Peyer's patch (tissue), 4 donors: ENCODE measurements around the gene EIF4B. TPM values are rescaled to one million over a fixed set of nuclear protein-coding genes. Genes with fewer than 3 reads are reported as not detected.
A peak's percentile ranks its signal among the peaks of the same experiment; 100 is the strongest.
"Not testable (repeated sequence)": the region's sequence is repeated elsewhere in the genome, so short reads cannot be mapped to it uniquely, and the experiment has no call there.

Experiments
- DNase-seq, 3 donors: peaks; one replicate each; pipeline ENCODE4 v3.0.0-alpha.2; 2017 to 2019
- H3K27ac ChIP-seq, 4 donors: fragments of 200-600 bp; sonication (generic); one replicate each; pipeline ENCODE4 v1.5.1; 2016 to 2019
- H3K27me3 ChIP-seq, 2 donors: fragments of 200-600 bp; sonication (generic); one replicate each; pipeline ENCODE4 v1.5.1; 2019
- H3K36me3 ChIP-seq, 3 donors: fragments of 200-600 bp; sonication (generic); one replicate each; pipeline ENCODE4 v1.5.1; 2016 to 2019
- H3K4me1 ChIP-seq, 4 donors: fragments of 200-600 bp; sonication (generic); one replicate each; pipeline ENCODE4 v1.5.1; 2016 to 2019
- H3K4me3 ChIP-seq, 4 donors: fragments of 200-600 bp; sonication (generic); 1 replicate in 3 of 4; 2 replicates in 1 of 4; pipeline ENCODE4 v1.5.1; 2016 to 2019; ENCODE audit warnings: mild to moderate bottlenecking in 1 of 4
- H3K9me3 ChIP-seq, 4 donors: fragments of 200-600 bp; sonication (generic); one replicate each; pipeline ENCODE4 v1.5.1; 2016 to 2019; ENCODE audit warnings: mild to moderate bottlenecking in 1 of 4
- POLR2A ChIP-seq, 2 donors: fragments of 450-650 bp; IDR thresholded peaks; one replicate each; pipeline ENCODE4 v1.5.1; 2017; ENCODE audit warnings: antibody characterized with exemption in 2 of 2, mild to moderate bottlenecking in 2 of 2, moderate library complexity in 2 of 2
- total RNA-seq, 4 donors: library from RNA; depleted of rRNA; stranded (reverse); fragments of >200 nt; gene quantifications; one replicate each; pipeline ENCODE4 v1.1.0, GENCODE V29; 2016
- TF ChIP-seq, protein P1 (sequence below), 6 experiments: fragments of 450-650 bp in 4 of 6; fragments of 200-600 bp in 2 of 6; sonication (generic) in 1 of 6; IDR thresholded peaks; one replicate each; pipeline ENCODE4 v1.5.1; 2017 to 2019; ENCODE audit warnings: antibody characterized with exemption in 6 of 6, mild to moderate bottlenecking in 3 of 6, moderate library complexity in 1 of 6

Gene EIF4B
- total RNA-seq, 4 donors from 2014 or later = 234 to 531 (median 250) TPM

- TF ChIP-seq, protein P1, sequence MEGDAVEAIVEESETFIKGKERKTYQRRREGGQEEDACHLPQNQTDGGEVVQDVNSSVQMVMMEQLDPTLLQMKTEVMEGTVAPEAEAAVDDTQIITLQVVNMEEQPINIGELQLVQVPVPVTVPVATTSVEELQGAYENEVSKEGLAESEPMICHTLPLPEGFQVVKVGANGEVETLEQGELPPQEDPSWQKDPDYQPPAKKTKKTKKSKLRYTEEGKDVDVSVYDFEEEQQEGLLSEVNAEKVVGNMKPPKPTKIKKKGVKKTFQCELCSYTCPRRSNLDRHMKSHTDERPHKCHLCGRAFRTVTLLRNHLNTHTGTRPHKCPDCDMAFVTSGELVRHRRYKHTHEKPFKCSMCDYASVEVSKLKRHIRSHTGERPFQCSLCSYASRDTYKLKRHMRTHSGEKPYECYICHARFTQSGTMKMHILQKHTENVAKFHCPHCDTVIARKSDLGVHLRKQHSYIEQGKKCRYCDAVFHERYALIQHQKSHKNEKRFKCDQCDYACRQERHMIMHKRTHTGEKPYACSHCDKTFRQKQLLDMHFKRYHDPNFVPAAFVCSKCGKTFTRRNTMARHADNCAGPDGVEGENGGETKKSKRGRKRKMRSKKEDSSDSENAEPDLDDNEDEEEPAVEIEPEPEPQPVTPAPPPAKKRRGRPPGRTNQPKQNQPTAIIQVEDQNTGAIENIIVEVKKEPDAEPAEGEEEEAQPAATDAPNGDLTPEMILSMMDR (IDR thresholded peaks at IDR 0.05) = no peak
- no peak for TF ChIP-seq POLR2A (IDR thresholded peaks at IDR 0.05)
- H3K9me3 ChIP-seq = no peaks in the 10 kb centered on the region
- peaks cover 0 to 9% (median 0%) of the 10 kb centered on the region in 3 donors for H3K36me3 ChIP-seq
- H3K4me1 ChIP-seq = peaks cover 0 to 45% (median 22%) of the 10 kb centered on the region in 4 donors
- H3K27me3 ChIP-seq = no peaks in the 10 kb centered on the region
- no peak for DNase-seq
- H3K4me3 ChIP-seq = no peak overlapping the region
- no peak overlapping the region for H3K27ac ChIP-seq
Observed at GRCh38 chr12:53011889-53012288, 5.6 kb downstream of the EIF4B start.

DNA sequence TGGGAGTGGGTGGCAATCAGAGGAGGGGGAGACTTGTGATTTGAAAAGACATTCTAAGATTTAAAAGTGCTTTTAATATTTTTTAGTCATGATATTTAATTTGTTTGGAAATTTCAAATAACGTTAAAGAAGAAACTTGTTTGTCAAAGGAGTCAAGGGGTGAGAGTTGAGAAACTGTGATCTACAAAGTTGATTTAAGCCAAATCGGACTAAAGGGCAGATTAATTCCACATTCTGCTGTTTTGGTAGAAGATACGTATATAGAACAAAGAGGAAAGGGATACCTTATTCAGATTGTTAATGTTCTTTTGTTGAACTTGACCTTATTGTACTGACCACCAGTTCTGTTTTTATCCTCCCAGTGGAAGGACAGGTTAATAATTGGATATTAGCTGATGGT, 6.7 kb downstream of the EIF4B start:
- no peak for DNase-seq
- Histone ChIP-seq H3K4me3 (no peak overlapping the region), H3K27me3 (no peaks in the 10 kb centered on the region), H3K27ac (no peak overlapping the region), H3K9me3 (no peaks in the 10 kb centered on the region), H3K36me3 (peaks cover 0 to 19% (median 0%) of the 10 kb centered on the region in 3 donors), H3K4me1 (peaks cover 0 to 36% (median 18%) of the 10 kb centered on the region in 4 donors)
- TF ChIP-seq, protein P1 (IDR thresholded peaks at IDR 0.05) = no peak
- no peak for TF ChIP-seq POLR2A (IDR thresholded peaks at IDR 0.05)

GRCh38 chr12:53014709-53015108, 8.5 kb downstream of the EIF4B start:
- peaks cover 0 to 36% (median 0%) of the 10 kb centered on the region in 3 donors for H3K36me3 ChIP-seq
- DNase-seq = no peak
- H3K9me3 ChIP-seq = no peaks in the 10 kb centered on the region
- no peak overlapping the region for H3K4me3 ChIP-seq
- no peak overlapping the region for H3K27ac ChIP-seq
- no peaks in the 10 kb centered on the region for H3K27me3 ChIP-seq
- peaks cover 0 to 20% (median 5%) of the 10 kb centered on the region in 4 donors for H3K4me1 ChIP-seq
- no peak for TF ChIP-seq POLR2A (IDR thresholded peaks at IDR 0.05)
- TF ChIP-seq, protein P1 (IDR thresholded peaks at IDR 0.05) = no peak

GRCh38 chr12:53025250-53025649, 19.0 kb downstream of the EIF4B start:
- Histone ChIP-seq H3K9me3 (no peaks in the 10 kb centered on the region), H3K36me3 (peaks cover 0 to 96% (median 5%) of the 10 kb centered on the region in 3 donors), H3K4me3 (no peak overlapping the region), H3K27ac (no peak overlapping the region), H3K4me1 (no peaks in the 10 kb centered on the region), H3K27me3 (no peaks in the 10 kb centered on the region)
- TF ChIP-seq POLR2A (IDR thresholded peaks at IDR 0.05) = no peak
- TF ChIP-seq, protein P1 (IDR thresholded peaks at IDR 0.05) = no peak
- no peak for DNase-seq

DNA sequence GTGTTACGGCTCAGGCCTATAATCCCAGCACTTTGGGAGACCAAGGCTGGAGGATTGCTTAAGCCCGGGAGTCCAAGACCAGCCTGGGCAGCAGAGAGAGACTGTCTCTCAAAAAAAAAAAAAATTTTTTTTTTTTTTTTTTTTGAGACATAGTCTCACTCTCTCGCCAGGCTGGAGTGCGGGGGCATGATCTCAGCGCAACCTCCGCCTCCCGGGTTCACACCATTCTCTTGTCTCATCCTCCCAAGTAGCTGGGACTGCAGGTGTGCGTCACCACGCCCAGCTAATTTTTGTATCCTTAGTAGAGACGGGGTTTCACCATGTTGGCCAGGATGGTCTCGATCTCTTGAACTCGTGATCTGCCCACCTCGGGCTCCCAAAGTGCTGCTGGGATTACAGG, 20.8 kb downstream of the EIF4B start:
- not testable (repeated sequence) for H3K27ac ChIP-seq, H3K4me1 ChIP-seq, H3K27me3 ChIP-seq, H3K9me3 ChIP-seq, H3K4me3 ChIP-seq, DNase-seq
- peaks cover 0 to 94% (median 5%) of the 10 kb centered on the region in 3 donors for H3K36me3 ChIP-seq

GRCh38 chr12:53031616-53032015, 25.4 kb downstream of the EIF4B start:
- Histone ChIP-seq H3K4me1 (no peaks in the 10 kb centered on the region), H3K27me3 (no peaks in the 10 kb centered on the region), H3K4me3 (no peak overlapping the region), H3K36me3 (peaks cover under 1 to 92% (median 8%) of the 10 kb centered on the region in 3 donors), H3K27ac (peak overlapping the region in 1 of 4 donors; percentile 10), H3K9me3 (no peaks in the 10 kb centered on the region)
- TF ChIP-seq, protein P1 (IDR thresholded peaks at IDR 0.05) = peak in 3 of 6 experiments; percentile 46 to 63 (median 51)
- no peak for TF ChIP-seq POLR2A (IDR thresholded peaks at IDR 0.05)
- DNase-seq = no peak

- H3K27ac ChIP-seq, H3K27me3 ChIP-seq, H3K4me3 ChIP-seq, DNase-seq, H3K9me3 ChIP-seq, H3K4me1 ChIP-seq: not testable (repeated sequence)
- peaks cover 0 to 90% (median 11%) of the 10 kb centered on the region in 3 donors for H3K36me3 ChIP-seq
Observed at GRCh38 chr12:53033832-53034231, 27.6 kb downstream of the EIF4B start.
